Fibroblast of lung (primary cell): ENCODE measurements around the gene ATXN1.
"Not testable (repeated sequence)": the region's sequence is repeated elsewhere in the genome, so short reads cannot be mapped to it uniquely, and the experiment has no call there.

Experiments used
- EZH2 ChIP-seq: IDR thresholded peaks from 2 replicates; pipeline ENCODE4 v1.5.1; 2012; ENCODE audit warnings: low read length, control low read depth, mild to moderate bottlenecking; ENCODE audit errors: missing control alignments
- TF ChIP-seq, protein P1 (sequence below), 2 donors: IDR thresholded peaks in 1 of 2; conservative IDR thresholded peaks in 1 of 2; 1 replicate in 1 of 2; 2 replicates in 1 of 2; pipeline ENCODE4 v1.5.1; 2011 to 2012; ENCODE audit warnings: low read length in 2 of 2, control low read depth in 1 of 2, inconsistent platforms in 1 of 2, low read depth in 1 of 2, mild to moderate bottlenecking in 1 of 2

- TF ChIP-seq, protein P1, sequence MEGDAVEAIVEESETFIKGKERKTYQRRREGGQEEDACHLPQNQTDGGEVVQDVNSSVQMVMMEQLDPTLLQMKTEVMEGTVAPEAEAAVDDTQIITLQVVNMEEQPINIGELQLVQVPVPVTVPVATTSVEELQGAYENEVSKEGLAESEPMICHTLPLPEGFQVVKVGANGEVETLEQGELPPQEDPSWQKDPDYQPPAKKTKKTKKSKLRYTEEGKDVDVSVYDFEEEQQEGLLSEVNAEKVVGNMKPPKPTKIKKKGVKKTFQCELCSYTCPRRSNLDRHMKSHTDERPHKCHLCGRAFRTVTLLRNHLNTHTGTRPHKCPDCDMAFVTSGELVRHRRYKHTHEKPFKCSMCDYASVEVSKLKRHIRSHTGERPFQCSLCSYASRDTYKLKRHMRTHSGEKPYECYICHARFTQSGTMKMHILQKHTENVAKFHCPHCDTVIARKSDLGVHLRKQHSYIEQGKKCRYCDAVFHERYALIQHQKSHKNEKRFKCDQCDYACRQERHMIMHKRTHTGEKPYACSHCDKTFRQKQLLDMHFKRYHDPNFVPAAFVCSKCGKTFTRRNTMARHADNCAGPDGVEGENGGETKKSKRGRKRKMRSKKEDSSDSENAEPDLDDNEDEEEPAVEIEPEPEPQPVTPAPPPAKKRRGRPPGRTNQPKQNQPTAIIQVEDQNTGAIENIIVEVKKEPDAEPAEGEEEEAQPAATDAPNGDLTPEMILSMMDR (conservative IDR thresholded peaks at IDR 0.05 in 1 of 2, IDR thresholded peaks at IDR 0.05 in 1 of 2; ENCODE audit: low read depth in 1 of 2, low read length in 2 of 2): not testable (repeated sequence)
- TF ChIP-seq EZH2: not testable (repeated sequence)
These were observed 491.7 kb downstream of the ATXN1 start for GRCh38 chr6:16269442-16270070.
